ENCODE data around the gene PEX11G. TPM values are rescaled to one million over a fixed set of nuclear protein-coding genes. Genes with fewer than 3 reads are reported as not detected.

The PEX11G gene
- total RNA-seq, 1 experiment from 2014 or later, result 2.9 TPM

- no peaks in the 10 kb centered on the region for H3K36me3 ChIP-seq (ENCODE audit: control insufficient read depth, insufficient read depth, low read length)
- in situ Hi-C loops (cut with HindIII; ENCODE audit: low pct_unique_long_range_greater_than_20kb, low sequenced_read_pairs), result no loop called here
- ChIA-PET CTCF (no interaction called here), POLR2A (no interaction called here)
- no peak for DNase-seq (ENCODE audit: low read depth, low spot score)
- no peaks in the 10 kb centered on the region for H3K9me3 ChIP-seq (ENCODE audit: control insufficient read depth, insufficient read depth, low read depth, low read length)
- no peak overlapping the region for H3K4me3 ChIP-seq (ENCODE audit: low read depth in 2 of 2, low read length in 2 of 2)
- H3K27ac ChIP-seq (ENCODE audit: low read length), result no peak overlapping the region
- TF ChIP-seq POLR2AphosphoS5 (IDR thresholded peaks at IDR 0.05; ENCODE audit: low read depth, low read length) (no peak), REST (IDR thresholded peaks at IDR 0.05; ENCODE audit: insufficient read depth in 1 of 2, low read depth in 2 of 2, low read length in 1 of 2) (no peak), SIN3A (IDR thresholded peaks at IDR 0.05; ENCODE audit: borderline replicate concordance, insufficient read depth, low read depth, low read length) (no peak), TCF7L2 (IDR thresholded peaks at IDR 0.05; ENCODE audit: low read depth, low read length) (no peak)
- TF ChIP-seq, protein P1, sequence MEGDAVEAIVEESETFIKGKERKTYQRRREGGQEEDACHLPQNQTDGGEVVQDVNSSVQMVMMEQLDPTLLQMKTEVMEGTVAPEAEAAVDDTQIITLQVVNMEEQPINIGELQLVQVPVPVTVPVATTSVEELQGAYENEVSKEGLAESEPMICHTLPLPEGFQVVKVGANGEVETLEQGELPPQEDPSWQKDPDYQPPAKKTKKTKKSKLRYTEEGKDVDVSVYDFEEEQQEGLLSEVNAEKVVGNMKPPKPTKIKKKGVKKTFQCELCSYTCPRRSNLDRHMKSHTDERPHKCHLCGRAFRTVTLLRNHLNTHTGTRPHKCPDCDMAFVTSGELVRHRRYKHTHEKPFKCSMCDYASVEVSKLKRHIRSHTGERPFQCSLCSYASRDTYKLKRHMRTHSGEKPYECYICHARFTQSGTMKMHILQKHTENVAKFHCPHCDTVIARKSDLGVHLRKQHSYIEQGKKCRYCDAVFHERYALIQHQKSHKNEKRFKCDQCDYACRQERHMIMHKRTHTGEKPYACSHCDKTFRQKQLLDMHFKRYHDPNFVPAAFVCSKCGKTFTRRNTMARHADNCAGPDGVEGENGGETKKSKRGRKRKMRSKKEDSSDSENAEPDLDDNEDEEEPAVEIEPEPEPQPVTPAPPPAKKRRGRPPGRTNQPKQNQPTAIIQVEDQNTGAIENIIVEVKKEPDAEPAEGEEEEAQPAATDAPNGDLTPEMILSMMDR (IDR thresholded peaks at IDR 0.05), result no peak
- intact Hi-C loops (cut with micrococcal nuclease; ENCODE audit: unreplicated experiment), result no loop called here
- H3K27me3 ChIP-seq (ENCODE audit: control insufficient read depth, insufficient read depth, low read length), result no peaks in the 10 kb centered on the region
- BruUV-seq (replicated peaks), result no TSS peak
- no peak for ATAC-seq
- no peaks in the 10 kb centered on the region for H3K4me1 ChIP-seq (ENCODE audit: control insufficient read depth, insufficient read depth, low read length)
Measured at GRCh38 chr19:7480222-7480969, 8.4 kb downstream of the PEX11G start.

DNA sequence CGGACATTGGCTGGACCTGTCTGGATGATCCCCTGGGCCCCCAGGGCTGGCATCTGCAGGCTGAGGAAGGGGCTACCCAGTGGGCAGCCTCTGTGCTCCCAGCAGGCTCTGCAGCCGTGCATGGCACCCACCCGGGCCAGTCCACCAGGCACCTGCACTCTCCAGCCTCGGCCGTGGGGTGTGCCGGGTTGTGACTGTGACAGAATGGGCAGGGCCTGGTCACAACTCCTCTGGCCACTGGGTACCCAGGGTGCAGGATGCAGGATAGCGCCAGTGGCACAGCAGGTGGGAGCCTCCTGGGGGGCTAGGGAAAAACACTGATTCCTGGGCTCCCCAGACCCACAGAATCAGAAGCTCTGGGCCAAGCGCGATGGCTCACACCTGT is 10.0 kb downstream of the PEX11G start:
- no peak overlapping the region for H3K27ac ChIP-seq (ENCODE audit: low read length)
- no peaks in the 10 kb centered on the region for H3K4me1 ChIP-seq (ENCODE audit: control insufficient read depth, insufficient read depth, low read length)
- H3K36me3 ChIP-seq (ENCODE audit: control insufficient read depth, insufficient read depth, low read length), result no peaks in the 10 kb centered on the region
- TF ChIP-seq TCF7L2 (IDR thresholded peaks at IDR 0.05; ENCODE audit: low read depth, low read length) (no peak), REST (IDR thresholded peaks at IDR 0.05; ENCODE audit: insufficient read depth in 1 of 2, low read depth in 2 of 2, low read length in 1 of 2) (no peak), SIN3A (IDR thresholded peaks at IDR 0.05; ENCODE audit: borderline replicate concordance, insufficient read depth, low read depth, low read length) (no peak)
- TF ChIP-seq, protein P1 (IDR thresholded peaks at IDR 0.05), result no peak
- POLR2A ChIA-PET, result no interaction called here
- in situ Hi-C loops (cut with HindIII; ENCODE audit: low pct_unique_long_range_greater_than_20kb, low sequenced_read_pairs) (no loop called here), intact Hi-C loops (cut with micrococcal nuclease; ENCODE audit: unreplicated experiment) (no loop called here)
- ATAC-seq (no peak), DNase-seq (ENCODE audit: low read depth, low spot score) (no peak)
- H3K27me3 ChIP-seq (ENCODE audit: control insufficient read depth, insufficient read depth, low read length), result no peaks in the 10 kb centered on the region
- H3K4me3 ChIP-seq (ENCODE audit: low read depth in 2 of 2, low read length in 2 of 2), result no peak overlapping the region
- BruUV-seq (replicated peaks), result no TSS peak
- no peaks in the 10 kb centered on the region for H3K9me3 ChIP-seq (ENCODE audit: control insufficient read depth, insufficient read depth, low read depth, low read length)
- CTCF ChIA-PET, result interaction anchor here (0.6 kb wide), 1 partner anchor 380 kb away, joined by 7 read pairs; no protein-coding TSS in a partner anchor
